Gastroesophageal sphincter (tissue), 4 donors: ENCODE data around the gene ISL1. TPM values are rescaled to one million over a fixed set of nuclear protein-coding genes. Genes with fewer than 3 reads are reported as not detected.

Experiments used
- ATAC-seq: fragments of 150-250 bp; one replicate; pipeline ENCODE4 v1.9.1; 2016; ENCODE audit warnings: mild to moderate bottlenecking, moderate library complexity
- H3K27ac ChIP-seq, 4 donors: fragments of 200-600 bp; sonication (generic) in 3 of 4; 1 replicate in 3 of 4; 2 replicates in 1 of 4; pipeline ENCODE4 v1.5.1; 2016 to 2019
- H3K27me3 ChIP-seq: fragments of 200-600 bp; sonication (generic); one replicate; pipeline ENCODE4 v1.5.1; 2019
- H3K36me3 ChIP-seq, 2 donors: fragments of 200-600 bp; sonication (generic); one replicate each; pipeline ENCODE4 v1.5.1; 2019; ENCODE audit warnings: control low read depth in 1 of 2
- H3K4me1 ChIP-seq, 3 donors: fragments of 200-600 bp; sonication (generic); 1 replicate in 2 of 3; 2 replicates in 1 of 3; pipeline ENCODE4 v1.5.1; 2016 to 2019; ENCODE audit warnings: control low read depth in 2 of 3
- H3K4me3 ChIP-seq, 2 donors: fragments of 200-600 bp; sonication (generic); one replicate each; pipeline ENCODE4 v1.5.1; 2019; ENCODE audit warnings: mild to moderate bottlenecking in 1 of 2, moderate library complexity in 1 of 2
- H3K9me3 ChIP-seq, 3 donors: fragments of 200-600 bp; sonication (generic); one replicate each; pipeline ENCODE4 v1.5.1; 2017 to 2019; ENCODE audit warnings: control low read depth in 2 of 3
- EP300 ChIP-seq: sonication (generic); formaldehyde crosslinking; IDR thresholded peaks from one replicate; pipeline ENCODE4 v1.6.1; 2017; ENCODE audit warnings: antibody characterized with exemption, mild to moderate bottlenecking
- POLR2A ChIP-seq, 2 donors: fragments of 450-650 bp; IDR thresholded peaks; one replicate each; pipeline ENCODE4 v1.6.1; 2017; ENCODE audit warnings: antibody characterized with exemption in 2 of 2, mild to moderate bottlenecking in 2 of 2, moderate library complexity in 1 of 2
- POLR2AphosphoS5 ChIP-seq: sonication (generic); formaldehyde crosslinking; IDR thresholded peaks from one replicate; pipeline ENCODE4 v1.6.1; 2017; ENCODE audit warnings: antibody characterized with exemption
- WGBS, 2 donors: methylation state at CpG; one replicate each; pipeline ENCODE4 v1.1.5; 2018; ENCODE audit warnings: low coverage in 1 of 2; 5-methylcytosine and 5-hydroxymethylcytosine counted together
- total RNA-seq, 4 donors: library from RNA; depleted of rRNA; stranded (reverse); fragments of >200 nt; gene quantifications; one replicate each; pipeline ENCODE4 v1.1.0, GENCODE V29; 2016
- TF ChIP-seq, protein P1 (sequence below), 4 experiments: fragments of 200-600 bp in 2 of 4; fragments of 450-650 bp in 2 of 4; sonication (generic) in 1 of 4; IDR thresholded peaks; one replicate each; pipeline ENCODE4 v1.5.1; 2017 to 2019; ENCODE audit warnings: antibody characterized with exemption in 4 of 4, mild to moderate bottlenecking in 2 of 4, moderate library complexity in 2 of 4

The ISL1 gene
- total RNA-seq, 4 donors from 2014 or later: 17.6 to 21.3 TPM; not detected in 2

DNA sequence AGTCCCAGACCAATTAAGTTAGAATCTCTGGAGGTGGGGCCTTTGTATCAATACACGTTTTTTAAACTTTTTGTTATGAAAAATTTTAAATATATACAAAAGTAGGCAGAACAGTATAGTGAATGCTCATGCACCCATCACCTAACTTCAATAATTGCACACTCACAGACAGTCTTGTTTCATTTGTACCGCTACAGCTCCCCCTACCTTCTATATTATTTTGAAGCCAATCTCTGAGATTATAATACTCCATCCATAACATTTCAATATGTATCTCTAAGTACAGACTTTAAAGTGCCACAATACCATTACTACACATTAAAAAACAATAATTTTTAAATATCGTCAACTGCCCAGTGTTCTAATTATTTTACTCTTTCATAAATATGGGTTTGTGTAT is 32.9 kb downstream of the ISL1 start:
- no peaks in the 10 kb centered on the region for H3K36me3 ChIP-seq
- no peak for ATAC-seq
- TF ChIP-seq, protein P1, sequence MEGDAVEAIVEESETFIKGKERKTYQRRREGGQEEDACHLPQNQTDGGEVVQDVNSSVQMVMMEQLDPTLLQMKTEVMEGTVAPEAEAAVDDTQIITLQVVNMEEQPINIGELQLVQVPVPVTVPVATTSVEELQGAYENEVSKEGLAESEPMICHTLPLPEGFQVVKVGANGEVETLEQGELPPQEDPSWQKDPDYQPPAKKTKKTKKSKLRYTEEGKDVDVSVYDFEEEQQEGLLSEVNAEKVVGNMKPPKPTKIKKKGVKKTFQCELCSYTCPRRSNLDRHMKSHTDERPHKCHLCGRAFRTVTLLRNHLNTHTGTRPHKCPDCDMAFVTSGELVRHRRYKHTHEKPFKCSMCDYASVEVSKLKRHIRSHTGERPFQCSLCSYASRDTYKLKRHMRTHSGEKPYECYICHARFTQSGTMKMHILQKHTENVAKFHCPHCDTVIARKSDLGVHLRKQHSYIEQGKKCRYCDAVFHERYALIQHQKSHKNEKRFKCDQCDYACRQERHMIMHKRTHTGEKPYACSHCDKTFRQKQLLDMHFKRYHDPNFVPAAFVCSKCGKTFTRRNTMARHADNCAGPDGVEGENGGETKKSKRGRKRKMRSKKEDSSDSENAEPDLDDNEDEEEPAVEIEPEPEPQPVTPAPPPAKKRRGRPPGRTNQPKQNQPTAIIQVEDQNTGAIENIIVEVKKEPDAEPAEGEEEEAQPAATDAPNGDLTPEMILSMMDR (IDR thresholded peaks at IDR 0.05): peak in 1 of 4 experiments; percentile 14
- no peak for TF ChIP-seq POLR2A (IDR thresholded peaks at IDR 0.05)
- TF ChIP-seq POLR2AphosphoS5: no peak
- 68 to 75% methylated on average over 3 of the region's 3 CpGs for WGBS, 2 donors
- no peaks in the 10 kb centered on the region for H3K9me3 ChIP-seq
- H3K27ac ChIP-seq: no peak overlapping the region
- H3K4me1 ChIP-seq: no peaks in the 10 kb centered on the region
- no peak overlapping the region for H3K4me3 ChIP-seq
- no peaks in the 10 kb centered on the region for H3K27me3 ChIP-seq

DNA sequence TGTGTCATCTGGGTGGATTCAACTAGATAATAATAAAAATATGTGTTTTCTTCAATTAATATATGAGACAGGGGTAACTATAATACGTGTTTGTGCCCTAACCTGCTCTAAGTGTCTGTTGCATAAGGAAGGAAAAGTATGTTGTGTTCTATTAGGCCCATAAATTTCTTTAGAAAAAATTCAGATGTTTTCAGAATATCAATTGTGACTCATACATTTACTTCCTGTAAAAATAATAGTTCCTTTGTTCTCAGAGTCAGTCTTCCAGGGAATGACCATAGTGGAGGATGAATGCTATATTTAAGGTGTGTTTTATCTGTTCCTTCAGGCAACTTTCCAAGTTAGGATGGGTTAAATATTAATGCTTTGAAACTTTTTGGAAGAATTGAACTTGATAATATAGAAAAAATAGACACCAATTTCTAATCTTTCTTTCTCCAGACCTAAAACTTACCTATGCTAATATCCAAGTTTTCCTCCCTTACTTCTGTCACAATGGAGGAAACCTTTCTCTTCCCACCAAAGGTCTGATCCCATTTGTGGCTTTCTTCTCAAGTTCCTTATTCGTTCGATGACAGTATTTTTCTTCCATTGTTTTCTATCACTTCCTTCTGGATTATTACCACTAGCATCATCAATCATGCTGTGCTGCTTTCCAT is 49.9 kb downstream of the ISL1 start:
- no peak overlapping the region for H3K4me3 ChIP-seq
- TF ChIP-seq POLR2A (IDR thresholded peaks at IDR 0.05) (no peak), EP300 (no peak), POLR2AphosphoS5 (no peak)
- TF ChIP-seq, protein P1 (IDR thresholded peaks at IDR 0.05): no peak
- no peak for ATAC-seq
- no peaks in the 10 kb centered on the region for H3K27me3 ChIP-seq
- no peak overlapping the region for H3K27ac ChIP-seq
- WGBS, 2 donors: 67 to 83% methylated on average over 3 of the region's 3 CpGs
- H3K4me1 ChIP-seq: no peaks in the 10 kb centered on the region
- H3K36me3 ChIP-seq: no peaks in the 10 kb centered on the region
- no peaks in the 10 kb centered on the region for H3K9me3 ChIP-seq

DNA sequence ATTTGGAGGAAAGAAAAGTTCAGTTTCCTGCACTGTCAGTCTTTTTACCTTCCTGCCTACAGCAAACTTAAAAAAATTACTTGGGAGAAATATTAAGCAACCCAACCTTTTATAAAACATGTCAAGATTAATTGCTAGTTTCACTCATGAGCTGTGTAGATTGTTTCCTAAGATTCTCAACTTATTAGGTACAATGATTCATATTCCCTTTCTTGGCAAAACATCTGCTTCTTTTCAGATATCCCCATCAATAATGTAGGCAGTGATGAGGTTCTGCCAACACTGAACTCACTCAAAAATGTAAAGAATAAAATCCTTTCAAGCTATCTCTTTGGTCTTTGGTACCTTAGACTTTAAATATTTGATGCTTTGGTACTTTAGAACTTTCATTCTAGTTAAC is 56.0 kb downstream of the ISL1 start:
- no peaks in the 10 kb centered on the region for H3K36me3 ChIP-seq
- no peaks in the 10 kb centered on the region for H3K4me1 ChIP-seq
- no peak for ATAC-seq
- H3K27ac ChIP-seq: no peak overlapping the region
- no peaks in the 10 kb centered on the region for H3K27me3 ChIP-seq
- TF ChIP-seq POLR2A (IDR thresholded peaks at IDR 0.05) (no peak), POLR2AphosphoS5 (no peak), EP300 (no peak)
- TF ChIP-seq, protein P1 (IDR thresholded peaks at IDR 0.05): no peak
- H3K9me3 ChIP-seq: no peaks in the 10 kb centered on the region
- H3K4me3 ChIP-seq: no peak overlapping the region
